Dermis blood vessel endothelial cell (primary cell): ENCODE results near the gene PCDHGA9. TPM values are rescaled to one million over a fixed set of nuclear protein-coding genes. Genes with fewer than 3 reads are reported as not detected.
"Not testable (repeated sequence)": the region's sequence is repeated elsewhere in the genome, so short reads cannot be mapped to it uniquely, and the experiment has no call there.

ENCODE experiments used
- DNase-seq: peaks from one replicate; pipeline ENCODE4 v3.0.0; 2010
- total RNA-seq: library from RNA; depleted of rRNA; stranded (reverse); fragments of >200 nt; gene quantifications from 2 replicates; pipeline ENCODE4 v1.2.3, GENCODE V29; 2014

Gene PCDHGA9
- total RNA-seq = 2.9 and 3.6 TPM in 2 replicates

DNA sequence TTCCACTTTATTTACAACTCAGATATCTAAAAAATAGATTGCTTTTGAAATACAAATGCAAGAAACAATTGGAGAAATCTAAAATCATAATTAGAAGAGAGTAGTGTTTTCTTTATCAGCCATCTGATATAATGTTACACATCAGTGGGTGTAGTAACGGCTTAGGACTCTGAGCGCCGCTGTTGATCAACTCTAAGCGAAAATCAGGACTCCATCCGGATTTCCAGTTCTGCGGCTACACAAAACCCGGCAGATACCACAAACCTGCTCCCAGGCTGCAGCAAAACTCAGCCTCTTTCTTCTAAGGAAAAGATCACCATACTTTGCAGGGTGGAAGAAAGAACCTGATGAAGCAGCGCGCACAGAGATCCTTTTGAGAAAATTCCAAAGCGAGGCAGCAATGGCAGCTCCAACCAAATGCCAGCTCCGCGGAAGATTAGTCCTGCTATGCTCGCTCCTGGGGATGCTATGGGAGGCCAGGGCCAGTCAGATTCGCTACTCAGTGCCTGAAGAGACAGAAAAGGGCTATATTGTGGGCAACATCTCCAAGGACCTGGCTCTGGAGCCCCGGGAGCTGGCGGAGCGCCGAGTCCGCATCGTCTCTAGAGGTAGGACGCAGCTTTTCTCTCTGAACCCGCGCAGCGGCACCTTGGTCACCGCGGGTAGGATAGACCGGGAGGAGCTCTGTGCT is at the start of gene PCDHGA9:
Gene PCDHGA9 (plus strand): TSS at position 226 of the 691 bp plus-strand sequence. CDS start 175 bp downstream, at position 401.
- DNase-seq = peak; percentile 63

DNA sequence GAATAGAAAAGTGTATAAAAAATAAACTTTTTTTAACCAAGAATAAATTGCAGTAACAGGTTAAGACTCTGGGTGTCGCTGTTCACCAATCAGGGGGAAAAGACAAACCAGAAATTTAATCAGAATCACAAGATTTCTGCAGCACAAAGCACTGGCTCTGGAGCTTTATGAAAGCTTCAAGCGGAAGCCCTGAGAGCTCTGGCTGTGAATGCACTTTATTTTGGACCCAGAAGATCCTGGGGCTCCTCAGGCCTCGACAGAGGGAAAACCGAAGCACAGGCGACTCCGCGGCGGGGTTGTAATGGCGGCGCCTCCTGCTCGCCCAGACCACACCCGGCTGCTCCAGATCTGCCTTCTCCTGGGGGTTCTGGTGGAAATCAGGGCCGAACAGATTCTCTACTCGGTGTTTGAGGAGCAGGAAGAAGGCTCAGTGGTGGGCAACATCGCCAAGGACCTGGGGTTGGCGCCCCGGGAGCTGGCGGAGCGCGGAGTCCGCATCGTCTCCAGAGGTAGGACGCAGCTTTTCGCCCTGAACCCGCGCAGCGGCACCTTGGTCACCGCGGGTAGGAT is 47.6 kb upstream of the PCDHGA9 start, which contains the start of gene PCDHGA4:
Gene PCDHGA4 (plus strand): TSS at position 122 of the 570 bp plus-strand sequence. CDS start 87 bp downstream, at position 209.
- DNase-seq = peak; percentile 51

DNA sequence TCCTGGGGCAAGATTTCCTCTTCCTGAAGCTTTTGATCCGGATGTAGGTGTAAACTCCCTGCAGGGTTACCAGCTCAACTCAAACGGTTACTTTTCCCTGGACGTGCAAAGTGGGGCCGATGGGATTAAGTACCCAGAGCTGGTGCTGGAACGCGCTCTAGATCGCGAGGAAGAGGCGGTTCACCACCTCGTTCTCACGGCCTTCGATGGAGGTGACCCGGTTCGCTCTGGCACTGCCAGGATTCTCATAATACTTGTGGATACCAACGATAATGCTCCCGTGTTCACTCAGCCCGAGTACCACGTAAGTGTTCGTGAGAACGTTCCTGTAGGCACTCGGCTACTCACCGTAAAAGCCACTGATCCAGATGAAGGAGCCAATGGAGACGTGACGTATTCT is 46.9 kb upstream of the PCDHGA9 start:
- DNase-seq = no peak

DNA sequence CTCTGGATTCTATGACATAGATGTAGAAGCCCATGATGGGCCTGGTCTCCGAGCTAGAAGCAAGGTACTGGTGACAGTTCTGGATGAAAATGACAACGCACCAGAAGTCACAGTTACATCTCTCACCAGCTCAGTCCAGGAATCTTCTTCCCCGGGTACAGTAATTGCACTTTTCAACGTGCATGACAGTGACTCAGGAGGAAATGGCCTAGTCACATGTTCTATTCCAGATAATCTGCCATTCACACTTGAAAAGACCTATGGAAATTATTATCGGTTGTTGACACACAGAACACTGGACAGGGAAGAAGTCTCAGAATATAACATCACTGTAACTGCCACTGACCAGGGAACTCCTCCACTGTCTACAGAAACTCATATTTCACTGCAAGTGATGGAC is 46.4 kb upstream of the PCDHGA9 start:
- no peak for DNase-seq

DNA sequence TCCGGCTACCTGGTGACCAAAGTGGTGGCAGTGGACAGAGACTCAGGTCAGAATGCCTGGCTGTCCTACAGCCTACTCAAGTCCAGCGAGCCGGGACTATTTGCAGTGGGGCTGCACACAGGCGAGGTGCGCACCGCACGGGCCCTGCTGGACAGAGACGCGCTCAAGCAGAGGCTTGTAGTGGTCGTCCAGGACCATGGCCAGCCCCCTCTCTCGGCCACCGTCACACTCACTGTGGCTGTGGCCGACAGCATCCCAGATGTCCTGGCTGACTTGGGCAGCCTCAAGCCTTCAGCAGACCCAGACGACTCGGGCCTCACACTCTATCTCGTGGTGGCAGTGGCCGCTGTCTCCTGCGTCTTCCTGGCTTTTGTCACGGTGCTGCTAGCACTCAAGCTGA is 45.6 kb upstream of the PCDHGA9 start:
- DNase-seq = no peak

DNA sequence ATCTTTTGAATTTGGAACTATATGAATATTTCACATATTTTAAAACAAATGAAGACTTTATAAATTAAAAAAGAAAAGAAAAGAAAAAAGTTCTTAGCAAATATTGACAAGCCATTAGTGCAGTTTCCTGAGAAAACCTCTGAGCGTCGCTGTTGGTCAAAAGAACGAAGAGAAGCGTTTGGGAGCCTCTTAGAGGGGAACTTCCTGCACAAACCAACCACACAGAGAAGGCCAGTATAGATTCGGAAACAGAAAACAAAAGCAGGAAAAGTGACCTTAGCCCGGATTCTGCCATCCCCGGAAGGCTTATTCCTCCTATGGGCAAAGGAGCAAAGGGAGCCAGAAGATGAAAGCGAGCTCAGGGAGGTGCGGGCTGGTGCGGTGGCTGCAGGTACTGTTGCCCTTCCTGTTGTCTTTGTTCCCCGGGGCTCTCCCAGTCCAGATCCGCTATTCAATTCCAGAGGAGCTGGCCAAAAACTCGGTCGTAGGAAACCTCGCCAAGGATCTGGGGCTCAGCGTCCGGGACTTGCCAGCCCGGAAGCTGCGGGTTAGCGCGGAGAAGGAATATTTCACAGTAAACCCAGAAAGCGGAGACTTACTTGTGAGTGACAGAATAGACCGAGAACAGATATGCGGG is 42.7 kb upstream of the PCDHGA9 start, which contains the start of gene PCDHGB2:
Gene PCDHGB2 (plus strand): TSS at position 205 of the 637 bp plus-strand sequence. CDS start 142 bp downstream, at position 347.
- peak; percentile 70 for DNase-seq

DNA sequence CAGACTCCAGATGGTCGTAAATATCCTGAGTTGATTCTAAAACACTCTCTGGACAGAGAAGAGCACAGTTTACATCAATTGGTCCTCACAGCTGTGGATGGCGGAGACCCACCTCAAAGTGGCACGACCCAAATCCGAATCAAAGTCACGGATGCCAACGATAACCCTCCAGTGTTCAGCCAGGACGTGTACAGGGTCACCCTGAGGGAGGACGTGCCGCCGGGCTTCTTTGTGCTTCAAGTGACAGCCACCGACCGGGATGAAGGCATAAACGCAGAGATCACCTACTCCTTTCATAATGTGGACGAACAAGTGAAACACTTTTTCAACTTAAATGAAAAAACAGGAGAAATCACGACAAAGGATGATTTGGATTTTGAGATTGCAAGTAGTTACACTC is 41.9 kb upstream of the PCDHGA9 start:
- no peak for DNase-seq

DNA sequence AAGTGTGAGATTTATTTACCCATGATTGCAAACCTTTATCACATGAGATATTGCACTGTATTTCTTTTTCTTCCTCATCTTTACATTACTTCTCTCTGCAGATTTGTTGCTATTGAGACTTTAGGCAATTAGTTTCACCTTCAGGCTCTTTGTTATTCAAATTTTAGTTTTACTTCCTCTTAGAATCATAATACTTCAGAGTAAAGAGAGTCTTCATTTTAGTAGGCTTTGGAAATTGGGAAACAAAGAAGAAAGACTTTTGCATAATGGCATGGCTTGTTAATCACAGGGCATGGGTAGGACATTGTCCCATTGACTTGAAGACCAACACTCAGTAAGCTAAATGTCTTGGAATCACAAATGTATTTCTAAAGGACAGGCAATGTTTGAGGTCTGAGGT is 39.9 kb upstream of the PCDHGA9 start:
- no peak for DNase-seq

DNA sequence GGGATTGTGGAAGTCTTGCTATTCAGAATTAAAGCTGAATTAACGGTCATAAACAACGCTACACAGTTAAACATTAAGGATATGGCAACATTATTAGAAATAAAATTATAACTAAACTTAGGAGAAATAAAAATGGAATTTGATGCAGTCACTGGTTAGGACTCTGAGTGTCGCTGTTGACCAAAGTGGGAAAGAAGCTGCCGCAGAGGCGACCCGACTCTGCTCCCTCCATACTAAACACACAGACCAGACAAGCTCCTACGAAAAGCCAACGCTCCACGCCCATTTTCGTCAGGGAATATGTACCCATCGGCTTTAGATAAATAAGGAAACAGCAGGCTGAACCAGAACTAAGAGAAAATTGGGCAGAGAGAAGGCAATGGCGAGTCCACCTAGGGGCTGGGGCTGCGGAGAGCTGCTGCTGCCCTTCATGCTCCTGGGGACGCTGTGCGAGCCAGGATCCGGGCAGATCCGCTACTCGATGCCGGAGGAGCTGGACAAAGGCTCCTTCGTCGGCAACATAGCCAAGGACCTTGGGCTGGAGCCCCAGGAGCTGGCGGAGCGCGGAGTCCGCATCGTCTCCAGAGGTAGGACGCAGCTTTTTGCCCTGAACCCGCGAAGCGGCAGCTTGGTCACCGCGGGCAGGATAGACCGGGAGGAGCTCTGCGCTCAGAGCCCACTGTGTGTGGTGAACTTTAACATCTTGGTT is 38.5 kb upstream of the PCDHGA9 start, which contains the start of gene PCDHGA5:
Gene PCDHGA5 (plus strand): TSS at position 211 of the 709 bp plus-strand sequence. CDS start 169 bp downstream, at position 380.
- peak; percentile 32 for DNase-seq

DNA sequence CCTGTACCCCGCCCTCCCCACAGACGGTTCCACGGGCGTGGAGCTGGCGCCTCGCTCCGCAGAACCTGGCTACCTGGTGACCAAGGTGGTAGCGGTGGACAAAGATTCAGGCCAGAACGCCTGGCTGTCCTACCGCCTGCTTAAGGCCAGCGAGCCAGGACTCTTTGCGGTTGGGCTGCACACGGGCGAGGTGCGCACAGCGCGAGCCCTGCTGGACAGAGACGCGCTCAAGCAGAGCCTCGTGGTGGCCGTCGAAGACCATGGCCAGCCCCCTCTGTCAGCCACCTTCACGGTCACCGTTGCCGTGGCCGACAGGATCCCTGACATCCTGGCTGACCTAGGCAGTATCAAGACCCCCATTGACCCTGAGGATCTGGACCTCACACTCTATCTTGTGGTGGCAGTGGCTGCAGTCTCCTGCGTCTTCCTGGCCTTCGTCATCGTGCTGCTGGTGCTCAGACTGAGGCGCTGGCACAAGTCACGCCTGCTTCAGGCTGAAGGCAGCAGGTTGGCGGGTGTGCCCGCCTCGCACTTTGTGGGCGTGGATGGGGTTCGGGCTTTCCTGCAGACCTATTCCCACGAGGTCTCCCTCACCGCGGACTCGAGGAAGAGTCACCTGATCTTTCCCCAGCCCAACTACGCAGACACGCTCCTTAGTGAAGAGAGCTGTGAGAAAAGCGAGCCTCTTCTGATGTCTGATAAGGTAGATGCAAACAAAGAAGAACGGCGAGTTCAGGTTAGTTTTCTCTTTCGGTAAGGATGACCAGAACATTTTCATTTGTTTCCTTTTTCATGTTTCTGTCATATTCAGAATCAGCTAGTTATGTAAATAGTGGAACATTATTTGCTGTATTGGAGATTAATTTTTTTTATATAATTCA is 36.3 kb upstream of the PCDHGA9 start:
- no peak for DNase-seq

DNA sequence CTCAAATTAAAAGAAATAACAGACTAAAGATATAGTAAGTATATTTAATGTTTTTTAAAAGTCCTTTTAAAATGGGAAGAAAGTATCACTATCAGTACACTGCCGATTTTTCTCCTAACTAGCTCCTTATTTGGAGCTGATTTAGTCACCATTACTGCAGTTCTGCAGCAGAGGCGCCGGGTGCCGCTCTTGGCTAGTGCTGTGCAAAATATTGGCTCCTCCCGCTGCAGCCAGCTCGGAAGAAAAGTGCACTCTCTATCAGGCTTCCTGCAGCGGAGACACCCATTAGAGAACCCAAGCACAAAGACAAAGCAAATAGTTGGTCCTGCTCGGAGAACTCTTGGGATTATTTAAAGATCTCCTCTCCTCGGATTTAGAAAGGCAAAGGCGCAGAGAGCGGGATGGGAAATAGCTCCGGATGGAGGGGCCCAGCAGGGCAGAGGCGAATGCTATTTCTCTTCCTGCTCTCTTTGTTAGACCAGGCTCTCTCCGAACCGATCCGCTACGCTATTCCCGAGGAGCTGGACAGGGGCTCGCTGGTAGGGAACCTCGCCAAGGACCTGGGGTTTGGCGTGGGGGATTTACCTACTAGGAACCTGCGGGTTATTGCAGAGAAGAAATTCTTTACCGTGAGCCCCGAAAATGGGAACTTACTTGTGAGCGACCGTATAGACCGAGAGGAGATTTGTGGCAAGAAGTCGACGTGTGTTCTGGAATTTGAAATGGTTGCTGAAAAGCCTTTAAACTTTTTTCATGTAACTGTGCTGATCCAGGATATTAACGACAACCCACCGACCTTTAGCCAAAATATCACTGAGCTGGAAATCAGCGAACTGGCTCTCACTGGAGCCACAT is 32.4 kb upstream of the PCDHGA9 start, which contains the start of gene PCDHGB3:
Gene PCDHGB3 (plus strand): TSS at position 249 of the 855 bp plus-strand sequence. CDS start 153 bp downstream, at position 402.
- peak; percentile 72 for DNase-seq

DNA sequence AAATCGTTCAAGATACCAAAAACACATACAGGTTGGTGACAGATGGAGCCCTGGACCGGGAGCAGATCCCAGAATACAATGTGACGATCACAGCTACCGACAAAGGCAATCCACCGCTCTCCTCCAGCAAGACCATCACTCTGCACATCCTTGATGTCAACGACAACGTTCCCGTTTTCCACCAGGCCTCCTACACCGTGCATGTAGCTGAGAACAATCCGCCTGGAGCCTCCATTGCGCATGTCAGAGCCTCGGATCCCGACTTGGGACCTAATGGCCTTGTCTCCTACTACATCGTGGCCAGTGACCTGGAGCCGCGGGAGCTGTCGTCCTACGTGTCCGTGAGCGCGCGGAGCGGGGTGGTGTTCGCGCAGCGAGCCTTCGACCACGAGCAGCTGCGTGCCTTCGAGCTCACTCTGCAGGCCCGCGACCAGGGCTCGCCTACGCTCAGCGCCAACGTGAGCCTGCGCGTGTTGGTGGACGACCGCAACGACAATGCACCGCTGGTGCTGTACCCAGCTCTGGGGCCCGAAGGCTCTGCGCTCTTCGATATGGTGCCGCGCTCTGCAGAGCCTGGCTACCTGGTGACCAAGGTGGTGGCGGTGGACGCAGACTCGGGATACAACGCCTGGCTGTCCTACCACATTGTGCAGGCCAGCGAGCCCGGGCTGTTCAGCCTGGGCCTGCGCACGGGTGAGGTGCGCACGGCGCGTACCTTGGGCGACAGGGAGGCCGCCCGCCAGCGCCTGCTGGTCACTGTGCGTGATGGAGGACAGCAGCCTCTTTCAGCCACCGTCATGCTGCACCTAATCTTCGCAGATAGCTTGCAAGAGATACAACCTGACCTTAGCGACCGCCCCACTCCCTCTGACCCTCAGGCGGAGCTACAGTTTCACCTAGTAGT is 30.8 kb upstream of the PCDHGA9 start:
- DNase-seq = no peak

DNA sequence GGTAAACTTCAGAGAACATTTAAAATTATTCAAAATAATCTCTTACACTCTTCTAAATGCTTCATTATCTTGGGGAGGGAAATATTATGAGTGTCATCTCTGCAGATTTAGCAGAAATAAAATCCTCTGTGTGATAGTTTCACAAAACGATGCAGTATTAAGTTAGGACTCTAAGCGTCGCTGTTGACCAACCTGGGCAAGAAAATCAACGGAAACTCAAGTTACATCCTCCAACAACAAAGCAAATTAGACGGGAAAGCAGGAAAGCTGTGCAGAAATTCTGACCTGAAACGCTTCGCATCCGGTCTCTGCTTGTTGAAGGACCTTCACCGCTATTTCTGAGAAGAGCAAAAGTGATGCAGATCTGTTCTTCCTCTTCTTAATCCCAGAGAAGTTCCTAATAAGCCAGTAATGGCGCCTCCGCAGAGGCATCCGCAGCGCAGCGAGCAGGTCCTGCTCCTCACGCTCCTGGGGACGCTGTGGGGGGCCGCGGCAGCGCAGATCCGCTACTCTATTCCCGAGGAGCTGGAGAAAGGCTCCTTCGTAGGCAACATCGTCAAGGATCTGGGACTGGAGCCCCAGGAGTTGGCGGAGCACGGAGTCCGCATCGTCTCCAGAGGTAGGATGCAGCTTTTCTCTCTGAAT is 28.8 kb upstream of the PCDHGA9 start, which contains the start of gene PCDHGA6:
Gene PCDHGA6 (plus strand): TSS at position 219 of the 645 bp plus-strand sequence. CDS start 193 bp downstream, at position 412.
- DNase-seq = peak; percentile 56

DNA sequence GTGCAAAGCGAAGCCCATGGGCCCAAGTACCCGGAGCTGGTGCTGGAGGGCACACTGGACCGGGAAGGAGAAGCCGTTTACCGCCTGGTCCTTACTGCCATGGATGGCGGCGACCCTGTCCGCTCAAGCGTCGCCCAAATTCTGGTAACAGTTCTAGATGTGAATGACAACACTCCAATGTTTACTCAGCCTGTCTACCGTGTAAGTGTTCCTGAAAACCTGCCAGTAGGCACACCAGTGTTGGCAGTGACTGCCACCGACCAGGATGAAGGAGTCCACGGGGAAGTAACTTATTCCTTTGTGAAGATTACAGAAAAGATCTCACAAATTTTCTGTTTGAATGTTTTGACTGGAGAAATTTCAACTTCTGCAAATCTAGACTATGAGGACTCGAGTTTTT is 28.0 kb upstream of the PCDHGA9 start:
- DNase-seq = no peak

DNA sequence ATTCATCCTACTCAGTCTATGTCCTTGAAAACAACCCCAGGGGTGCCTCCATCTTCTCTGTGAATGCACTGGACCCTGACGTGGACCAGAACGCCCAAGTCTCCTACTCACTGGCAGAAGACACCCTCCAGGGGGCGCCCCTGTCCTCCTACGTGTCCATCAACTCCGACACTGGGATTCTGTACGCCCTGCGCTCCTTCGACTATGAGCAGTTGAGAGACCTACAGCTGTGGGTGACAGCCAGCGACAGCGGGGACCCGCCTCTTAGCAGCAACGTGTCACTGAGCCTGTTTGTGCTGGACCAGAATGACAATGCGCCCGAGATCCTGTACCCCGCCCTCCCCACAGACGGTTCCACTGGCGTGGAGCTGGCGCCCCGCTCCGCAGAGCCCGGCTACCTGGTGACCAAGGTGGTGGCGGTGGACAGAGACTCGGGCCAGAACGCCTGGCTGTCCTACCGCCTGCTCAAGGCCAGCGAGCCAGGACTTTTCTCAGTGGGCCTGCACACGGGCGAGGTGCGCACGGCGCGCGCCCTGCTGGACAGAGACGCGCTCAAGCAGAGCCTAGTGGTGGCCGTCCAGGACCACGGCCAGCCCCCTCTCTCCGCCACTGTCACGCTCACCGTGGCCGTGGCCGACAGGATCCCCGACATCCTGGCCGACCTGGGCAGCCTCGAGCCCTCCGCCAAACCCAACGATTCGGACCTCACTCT is 27.0 kb upstream of the PCDHGA9 start:
- not testable (repeated sequence) for DNase-seq

DNA sequence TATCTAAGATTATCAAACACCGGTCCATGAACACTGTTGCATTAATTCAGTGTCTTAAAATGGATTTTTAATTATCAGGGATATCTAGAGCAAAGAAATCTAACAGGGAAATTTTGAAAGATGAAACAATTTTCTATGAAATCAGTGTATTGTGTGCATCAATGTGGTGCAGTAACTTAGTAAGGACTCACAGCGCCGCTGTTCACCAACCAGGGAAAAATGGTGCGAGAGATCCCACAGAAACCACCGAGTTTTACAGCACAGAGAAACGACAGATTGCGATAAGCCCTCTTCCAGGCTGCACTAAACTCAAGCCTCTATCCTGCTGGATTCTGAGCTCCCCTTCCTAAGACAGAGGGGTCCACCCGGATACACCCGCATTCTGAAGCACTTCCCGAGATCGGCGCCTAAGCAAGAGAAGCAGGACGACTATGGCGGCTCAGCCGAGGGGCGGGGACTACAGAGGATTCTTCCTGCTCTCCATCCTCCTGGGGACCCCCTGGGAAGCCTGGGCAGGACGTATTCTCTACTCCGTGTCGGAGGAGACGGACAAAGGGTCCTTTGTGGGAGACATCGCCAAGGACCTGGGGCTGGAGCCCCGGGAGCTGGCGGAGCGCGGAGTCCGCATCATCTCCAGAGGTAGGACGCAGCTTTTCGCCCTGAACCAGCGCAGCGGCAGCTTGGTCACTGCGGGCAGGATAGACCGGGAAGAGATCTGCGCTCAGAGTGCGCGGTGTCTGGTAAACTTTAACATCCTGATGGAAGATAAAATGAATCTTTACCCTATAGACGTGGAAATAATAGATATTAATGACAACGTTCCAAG is 19.9 kb upstream of the PCDHGA9 start, which contains the start of gene PCDHGA7:
Gene PCDHGA7 (plus strand): TSS at position 274 of the 826 bp plus-strand sequence. CDS start 158 bp downstream, at position 432.
- DNase-seq = peak; percentile 53

DNA sequence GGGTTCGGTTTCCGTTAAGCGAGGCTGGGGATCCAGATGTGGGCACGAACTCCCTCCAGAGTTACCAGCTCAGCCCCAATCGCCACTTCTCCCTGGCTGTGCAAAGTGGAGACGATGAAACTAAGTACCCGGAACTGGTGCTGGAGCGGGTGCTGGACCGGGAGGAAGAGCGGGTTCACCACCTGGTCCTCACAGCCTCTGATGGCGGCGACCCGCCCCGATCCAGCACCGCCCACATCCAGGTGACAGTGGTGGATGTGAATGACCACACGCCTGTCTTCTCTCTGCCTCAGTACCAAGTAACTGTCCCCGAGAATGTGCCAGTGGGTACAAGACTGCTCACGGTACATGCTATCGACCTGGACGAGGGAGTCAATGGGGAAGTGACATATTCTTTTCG is 19.2 kb upstream of the PCDHGA9 start:
- DNase-seq = no peak
